NCI-H460 (cell line): ENCODE measurements around the gene ARID5A. TPM values are rescaled to one million over a fixed set of nuclear protein-coding genes. Genes with fewer than 3 reads are reported as not detected.

Source experiments
- DNase-seq: peaks from one replicate; pipeline ENCODE4 v3.0.0-alpha.2; 2016; ENCODE audit warnings: low read depth; ENCODE audit errors: extremely low read depth
- total RNA-seq: library from RNA; depleted of rRNA; stranded (reverse); fragments of >200 nt; shearing (Covaris generic); gene quantifications from 2 replicates; pipeline ENCODE4 v1.2.3, GENCODE V29; 2014; rRNA removed

The ARID5A gene
- total RNA-seq, 1 experiment from 2014 or later = 0.99 TPM

DNA sequence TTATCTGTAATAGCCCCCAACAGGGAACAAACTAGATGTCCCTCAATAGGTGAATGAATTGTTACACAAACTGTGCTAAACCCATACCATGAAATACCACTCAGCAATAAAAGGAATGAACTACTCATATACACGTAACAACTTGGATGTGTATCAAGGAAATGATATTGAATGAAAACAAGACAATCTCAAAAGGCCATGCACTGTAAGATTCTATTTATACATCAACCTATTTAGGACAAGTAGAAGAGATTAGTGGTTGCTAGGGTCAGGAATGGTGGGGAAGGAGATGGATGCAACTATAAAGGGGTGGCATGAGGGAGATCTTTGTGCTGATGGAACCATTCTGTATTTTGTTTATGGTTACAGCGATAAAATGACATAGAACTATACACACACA, 54.5 kb downstream of the ARID5A start:
- no peak for DNase-seq

GRCh38 chr2:96591494-96591893, 54.9 kb downstream of the ARID5A start:
- DNase-seq = no peak

- DNase-seq = no peak
These were observed 57.7 kb downstream of the ARID5A start for GRCh38 chr2:96594282-96594681.

- DNase-seq = no peak
These were observed 58.2 kb downstream of the ARID5A start for GRCh38 chr2:96594691-96595152.

DNA sequence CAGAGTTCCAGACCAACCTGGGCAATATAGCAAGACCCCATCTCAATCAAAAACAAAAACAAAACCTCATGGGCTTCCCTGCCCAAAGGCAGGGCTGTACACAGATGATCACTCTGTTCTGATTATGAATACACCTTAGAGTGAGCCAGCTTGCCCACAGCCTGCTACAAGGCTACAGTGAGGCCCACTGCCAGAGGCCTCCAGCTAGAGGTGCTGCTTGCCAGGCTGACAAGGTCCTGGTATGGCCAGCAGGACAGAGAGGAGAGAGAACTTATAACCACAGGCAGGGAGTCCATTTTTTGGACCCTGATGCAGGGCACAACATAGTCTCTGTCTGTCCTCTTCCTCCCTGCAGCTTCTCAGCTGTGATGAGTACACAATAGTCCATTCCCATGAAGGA, 60.0 kb downstream of the ARID5A start:
- DNase-seq = no peak

DNA sequence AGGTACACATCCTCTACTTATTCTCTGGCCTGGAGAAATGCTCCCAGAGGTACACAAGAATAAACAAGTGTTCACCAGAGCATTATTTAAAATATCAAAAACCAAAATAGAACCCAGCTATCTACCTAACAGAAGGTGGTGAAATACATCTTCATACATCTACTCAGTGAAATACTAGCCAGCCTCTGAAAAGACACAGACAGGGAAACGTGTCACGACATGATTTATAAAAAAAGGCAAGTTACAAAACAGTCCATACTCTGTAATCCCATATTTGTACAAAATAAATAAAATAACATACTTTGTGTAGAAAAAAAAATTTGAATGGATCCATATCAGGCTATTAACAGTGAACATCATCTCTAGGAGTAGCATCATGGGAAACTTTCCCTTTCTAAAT, 63.4 kb downstream of the ARID5A start:
- DNase-seq = no peak

DNA sequence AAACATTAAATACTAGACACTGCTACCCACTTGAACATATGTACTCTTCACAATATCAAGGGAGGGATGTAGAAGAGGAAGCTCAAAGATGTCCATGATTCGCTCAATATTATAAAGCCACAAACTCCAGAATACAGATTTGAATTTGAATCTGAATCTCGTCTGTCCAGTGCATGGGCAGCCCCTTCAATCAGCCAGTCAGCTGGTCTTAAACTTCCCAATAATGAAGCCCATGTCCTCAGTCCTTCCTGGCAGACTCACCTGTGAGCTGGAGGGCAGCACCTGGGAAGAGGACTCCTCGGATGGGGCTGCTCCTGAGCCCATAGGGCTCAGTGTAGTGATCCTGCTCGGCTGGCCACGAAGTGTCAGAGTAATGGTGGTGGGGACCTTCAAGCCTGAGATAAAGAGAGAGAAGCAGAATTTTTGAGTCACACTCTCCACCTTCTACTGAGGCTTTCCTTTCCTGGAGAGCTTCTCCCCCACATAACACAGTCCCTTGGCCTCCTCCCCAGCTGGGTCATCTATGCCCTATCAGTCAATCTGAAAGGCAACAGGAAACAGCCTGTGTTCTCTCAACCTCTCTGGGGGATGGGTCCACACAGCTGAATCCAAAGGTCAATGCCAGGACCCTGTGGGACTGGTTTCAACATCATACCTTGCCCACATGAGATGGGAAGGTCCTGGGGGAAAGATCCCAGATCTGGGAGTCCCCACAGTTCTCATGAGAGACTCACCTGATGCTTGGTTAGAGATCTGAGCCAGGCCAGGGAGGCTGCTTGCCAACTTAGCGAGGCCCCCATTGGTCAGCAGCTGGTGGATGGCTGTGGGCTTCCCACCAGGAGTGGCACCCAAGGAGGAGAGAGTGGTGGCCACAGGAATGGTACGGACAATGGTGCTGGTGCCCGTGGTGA, 65.1 kb downstream of the ARID5A start:
- DNase-seq = no peak

Other genes with a start within 250 kb of the ARID5A start
- gene SNRNP200, start 231.2 kb upstream of the ARID5A start, total RNA-seq = 77.6 and 83.8 TPM in 2 replicates
- gene ITPRIPL1, start 211.4 kb upstream of the ARID5A start, total RNA-seq = 0.09 TPM in 1 of 2 replicates, not detected in the other
- 24.1 and 32.5 TPM in 2 replicates for gene NCAPH, start 201.0 kb upstream of the ARID5A start, total RNA-seq
- not detected in 2 replicates for gene NEURL3, start 31.4 kb upstream of the ARID5A start, total RNA-seq
- 25.1 and 30.5 TPM in 2 replicates for gene KANSL3, start 101.6 kb downstream of the ARID5A start, total RNA-seq
- gene FER1L5, start 106.0 kb downstream of the ARID5A start, total RNA-seq = not detected in 2 replicates
- gene LMAN2L, start 203.3 kb downstream of the ARID5A start, total RNA-seq = 13.2 and 14.3 TPM in 2 replicates
- gene CNNM4, start 224.2 kb downstream of the ARID5A start, total RNA-seq = 7.6 and 9.1 TPM in 2 replicates